ENCODE measurements around the gene DMBT1. TPM values are rescaled to one million over a fixed set of nuclear protein-coding genes. Genes with fewer than 3 reads are reported as not detected.

DMBT1 gene
- total RNA-seq, 1 experiment from 2014 or later = under 0.01 TPM

GRCh38 chr10:122669842-122670241, 109.3 kb downstream of the DMBT1 start:
- no peak for DNase-seq (ENCODE audit: low read depth)

DNA sequence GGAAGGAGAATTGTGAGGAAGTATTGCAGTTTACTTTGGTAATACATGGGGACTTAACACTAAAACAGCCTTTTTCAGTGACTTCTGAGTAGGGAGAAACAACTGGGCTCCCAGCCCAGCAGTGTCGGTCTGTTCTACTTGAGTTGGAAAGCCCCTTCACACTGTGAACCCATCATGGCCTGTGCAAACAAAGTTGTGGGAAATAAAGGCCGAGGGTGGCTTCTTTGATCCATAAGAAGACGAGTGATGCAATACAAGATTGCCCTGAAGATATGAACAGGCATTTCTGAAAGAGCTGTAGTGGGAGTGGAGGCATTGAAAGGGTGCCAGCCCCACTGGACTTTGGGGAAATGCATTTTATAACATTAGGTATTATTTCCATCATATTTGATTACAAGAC, 110.8 kb downstream of the DMBT1 start:
- peak; percentile 15 for DNase-seq (ENCODE audit: low read depth)

DNA sequence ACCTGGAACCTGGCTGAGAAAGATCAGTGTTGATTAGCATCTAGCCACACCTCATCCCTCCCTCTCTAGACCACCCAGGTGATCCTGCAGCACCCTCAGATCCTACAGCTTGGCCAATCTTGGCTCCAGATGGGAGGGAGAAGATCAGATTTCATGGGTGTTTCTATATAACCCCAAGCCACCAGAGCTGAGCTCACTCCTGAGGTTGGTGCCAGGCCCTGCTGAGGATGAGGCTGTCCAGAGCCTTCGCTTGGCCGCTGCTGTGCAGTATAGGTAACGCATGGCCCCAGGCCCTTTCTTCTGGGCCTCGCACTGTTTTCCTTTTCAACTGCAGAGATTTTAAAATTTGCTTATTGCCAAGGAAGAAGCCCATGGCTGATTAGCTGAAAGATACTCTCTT, 112.1 kb downstream of the DMBT1 start:
- DNase-seq (ENCODE audit: low read depth) = no peak

GRCh38 chr10:122673269-122673668, 112.7 kb downstream of the DMBT1 start:
- no peak for DNase-seq (ENCODE audit: low read depth)

- DNase-seq (ENCODE audit: low read depth) = no peak
Measured at GRCh38 chr10:122673731-122674130, 113.2 kb downstream of the DMBT1 start.

DNA sequence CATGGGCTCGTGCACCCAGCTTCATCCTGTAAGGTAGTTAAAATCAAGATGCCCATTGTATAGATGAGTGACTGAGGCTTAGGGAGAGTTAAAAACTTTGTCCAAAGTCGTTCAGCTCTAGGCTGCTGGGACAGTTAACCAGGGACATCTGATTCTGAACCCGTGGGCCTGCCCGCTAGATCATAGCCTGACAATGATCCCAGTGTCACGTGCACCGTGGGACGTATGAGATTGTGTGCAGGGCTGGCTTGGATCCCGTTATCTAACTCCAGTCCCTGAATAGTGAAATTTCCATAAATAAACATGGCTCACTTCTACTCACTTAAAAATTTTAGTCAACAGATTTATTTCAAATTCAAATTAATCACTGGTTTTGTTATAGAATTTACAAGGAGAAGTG, 114.2 kb downstream of the DMBT1 start:
- no peak for DNase-seq (ENCODE audit: low read depth)

DNA sequence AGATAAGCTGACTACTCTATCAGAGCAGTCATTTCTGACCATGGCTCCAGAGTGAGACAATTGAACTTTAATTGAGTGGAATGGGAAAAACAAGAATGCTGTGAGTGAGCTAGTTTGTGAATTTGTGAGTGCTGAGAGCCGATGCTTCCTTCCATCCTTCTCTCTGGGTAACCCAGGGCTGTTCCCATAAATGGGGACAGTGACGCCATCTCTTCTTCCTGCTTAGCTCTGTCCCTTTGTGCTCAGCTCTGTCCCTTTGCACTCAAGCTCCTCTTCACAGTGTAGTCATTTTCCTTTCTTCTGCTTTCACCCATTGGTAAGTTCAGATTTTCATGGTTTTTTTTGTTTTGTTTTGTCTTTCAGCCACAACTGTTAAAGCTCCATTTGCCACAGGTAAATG, 114.7 kb downstream of the DMBT1 start:
- DNase-seq (ENCODE audit: low read depth) = no peak

DNA sequence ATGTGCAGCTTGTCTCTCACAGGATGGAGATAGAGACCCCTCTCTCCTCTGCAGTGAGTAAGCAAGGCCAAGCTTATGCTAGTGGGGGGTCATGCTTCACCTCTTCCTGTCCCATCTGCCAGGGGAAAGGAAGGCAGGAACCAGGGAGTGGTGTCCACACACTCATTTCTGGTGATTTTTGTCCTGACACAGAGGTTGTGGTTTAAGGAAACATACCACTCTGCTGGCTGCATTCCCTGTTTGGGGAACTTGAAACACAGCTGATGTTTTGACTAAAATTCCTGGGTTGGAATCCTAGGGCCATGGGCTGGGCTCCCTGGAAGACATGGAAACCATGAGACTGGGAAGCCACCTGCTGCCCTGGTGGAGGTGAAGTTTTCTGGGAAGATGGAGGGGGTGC, 117.7 kb downstream of the DMBT1 start:
- peak; percentile 15 for DNase-seq (ENCODE audit: low read depth)

DNA sequence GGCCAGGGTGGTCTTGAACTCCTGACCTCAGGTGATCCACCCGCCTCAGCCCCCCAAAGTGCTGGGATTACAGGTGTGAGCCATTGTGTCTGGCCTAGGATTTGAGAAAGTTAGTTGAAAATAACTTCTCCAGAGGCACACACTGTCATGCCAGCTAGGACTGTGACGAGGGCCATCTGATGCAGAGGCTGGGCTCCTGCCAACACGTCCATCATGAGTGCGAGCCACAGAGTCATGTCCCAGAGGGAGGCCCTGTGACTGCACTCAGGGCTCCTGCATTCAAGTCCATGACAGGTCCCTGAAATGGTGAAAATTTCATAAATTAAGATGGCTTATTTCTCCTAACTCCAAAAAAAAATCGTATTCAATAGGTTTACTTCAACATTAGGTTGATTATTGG, 122.0 kb downstream of the DMBT1 start:
- no peak for DNase-seq (ENCODE audit: low read depth)

DNA sequence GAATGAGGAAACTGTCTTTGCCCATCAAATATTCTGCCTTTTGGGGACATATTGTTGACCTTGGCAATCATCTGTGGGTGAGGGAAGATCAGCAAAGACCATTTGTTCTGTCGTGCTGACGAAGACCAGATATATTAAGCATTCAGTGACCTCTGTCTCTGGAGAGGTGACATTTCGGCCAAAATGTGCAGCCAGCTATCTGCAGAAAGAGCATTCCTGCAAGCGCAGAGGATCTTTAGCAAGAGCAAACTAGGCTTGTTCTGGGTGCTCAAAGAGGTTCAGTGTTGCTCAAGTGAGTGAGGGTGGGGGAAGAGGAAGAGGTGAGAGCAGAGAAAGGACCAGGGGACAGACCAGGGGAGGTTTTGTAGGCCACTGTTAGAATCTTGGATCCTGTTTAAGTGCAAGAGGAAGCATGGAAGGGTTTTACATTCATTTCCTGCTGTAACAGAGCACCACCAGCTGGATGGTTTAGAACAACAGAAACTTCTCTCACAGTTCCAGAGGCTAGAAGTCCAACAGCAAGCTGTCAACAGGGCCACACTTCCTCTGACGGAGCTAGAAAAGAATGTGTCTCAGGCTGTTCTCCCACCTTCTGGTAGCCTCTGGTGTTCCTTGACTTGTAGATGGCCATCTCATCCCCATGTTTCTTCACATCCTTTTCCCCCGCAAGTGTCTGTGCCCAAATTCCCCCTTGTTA, 127.9 kb downstream of the DMBT1 start:
- DNase-seq (ENCODE audit: low read depth) = peak; percentile 51

DNA sequence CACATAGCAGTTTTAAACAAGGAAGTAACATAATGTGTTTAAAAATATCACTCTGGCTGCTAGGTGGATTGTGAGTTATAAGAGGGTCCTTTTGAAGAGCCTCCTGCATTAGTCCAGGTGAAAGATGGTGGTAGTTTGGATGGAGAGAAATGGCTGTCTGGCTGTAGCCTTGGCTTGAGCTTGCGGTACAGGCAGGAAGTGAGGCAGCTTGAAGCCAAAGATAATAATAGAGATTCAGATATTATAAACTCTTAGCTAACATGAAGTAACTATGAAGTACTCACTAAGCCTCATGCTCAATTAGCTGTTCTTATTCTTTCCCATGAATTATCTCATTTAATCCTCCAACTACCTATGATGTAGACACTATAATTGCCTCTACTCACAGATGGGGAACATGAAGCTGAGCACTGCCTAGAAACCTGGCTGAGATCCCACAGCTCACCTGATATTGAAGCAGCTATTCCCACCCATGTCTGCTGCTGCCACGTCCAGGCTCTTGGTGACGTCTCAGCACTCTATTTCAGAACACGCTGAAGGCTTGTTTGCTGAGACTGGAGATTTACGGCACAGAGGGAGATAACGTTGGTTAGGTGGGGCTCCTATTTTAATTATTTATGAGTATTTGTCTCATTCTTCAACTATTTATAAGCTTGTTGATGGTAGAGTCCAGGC, 128.7 kb downstream of the DMBT1 start:
- no peak for DNase-seq (ENCODE audit: low read depth)

DNA sequence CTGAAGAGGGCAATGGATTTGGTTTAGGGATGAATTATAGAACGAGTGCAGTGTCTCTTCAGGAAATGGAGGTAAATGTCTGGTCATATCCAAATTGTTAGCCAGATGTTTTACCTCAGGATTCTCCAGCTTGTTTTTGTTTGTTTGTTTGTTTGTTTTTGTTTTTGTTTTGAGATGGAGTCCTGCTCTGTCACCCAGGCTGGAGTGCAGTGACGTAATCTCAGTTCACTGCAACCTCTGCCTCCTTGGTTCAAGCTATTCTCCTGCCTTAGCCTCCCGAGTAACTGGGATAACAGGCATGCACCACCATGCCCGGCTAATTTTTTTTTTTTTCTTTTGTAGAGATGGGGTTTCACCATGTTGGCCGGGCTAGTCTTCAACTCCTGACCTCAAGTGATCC, 132.2 kb downstream of the DMBT1 start:
- DNase-seq (ENCODE audit: low read depth) = no peak

Other genes starting within 250 kb of the DMBT1 start
- gene PLEKHA1, start 186.0 kb upstream of the DMBT1 start, total RNA-seq (2014; rRNA removed; shearing (Covaris generic)) = 10.0 and 15.8 TPM in 2 replicates
- gene ARMS2, start 106.1 kb upstream of the DMBT1 start, total RNA-seq (2014; rRNA removed; shearing (Covaris generic)) = not detected in 2 replicates
- 136 and 182 TPM in 2 replicates for gene HTRA1, start 99.2 kb upstream of the DMBT1 start, total RNA-seq (2014; rRNA removed; shearing (Covaris generic))
- gene C10orf120, start 139.1 kb downstream of the DMBT1 start, total RNA-seq (2014; rRNA removed; shearing (Covaris generic)) = not detected in 2 replicates